Measurements from ENCODE around the gene PXMP2. TPM values are rescaled to one million over a fixed set of nuclear protein-coding genes. Genes with fewer than 3 reads are reported as not detected.

PXMP2 gene
- total and polyA plus RNA-seq, 11 donors: 23.9 to 149 (median 39.7) TPM

DNA sequence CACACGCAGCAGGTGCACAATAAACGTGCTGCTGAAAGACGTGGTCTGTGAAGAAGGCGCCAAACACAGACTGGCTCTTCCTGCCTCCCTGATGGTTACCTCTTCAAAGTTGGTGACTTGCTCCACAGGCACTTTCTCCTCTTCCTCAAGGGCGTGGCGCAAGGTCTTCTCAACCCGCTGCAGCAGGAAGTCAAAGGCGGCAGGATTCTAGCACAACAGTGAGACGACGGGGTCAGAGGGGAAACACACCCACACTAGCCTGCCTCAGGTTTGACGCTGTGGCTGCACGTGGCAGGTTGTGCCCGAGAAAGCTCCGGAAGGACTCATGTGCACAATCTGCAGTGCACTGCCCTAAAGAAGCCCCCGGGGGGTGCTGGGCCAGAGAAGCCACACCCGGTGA is 15.3 kb upstream of the PXMP2 start:
- 86 to 92% (median 88%) methylated on average over 14 to 16 of the region's 16 CpGs for WGBS, 4 donors
- TF ChIP-seq POLR2A (IDR thresholded peaks at IDR 0.05) (no peak), CTCF (IDR thresholded peaks at IDR 0.05) (no peak)
- Histone ChIP-seq H3K36me3 (peaks cover 2 to 90% (median 71%) of the 10 kb centered on the region in 9 donors), H3K4me1 (no peaks in the 10 kb centered on the region), H3K27ac (no peak overlapping the region), H3K27me3 (no peaks in the 10 kb centered on the region), H3K4me3 (no peak overlapping the region), H3K9me3 (no peaks in the 10 kb centered on the region)
- intact Hi-C loops (cut with DNase I): no loop called here
- no peak for ATAC-seq
- no peak for DNase-seq

- no peak overlapping the region for H3K27ac ChIP-seq
- ATAC-seq (no peak), DNase-seq (no peak)
- intact Hi-C loops (cut with DNase I): no loop called here
- H3K27me3 ChIP-seq: no peaks in the 10 kb centered on the region
- H3K9me3 ChIP-seq: no peaks in the 10 kb centered on the region
- peaks cover 0 to 90% (median 71%) of the 10 kb centered on the region in 9 donors for H3K36me3 ChIP-seq
- no peaks in the 10 kb centered on the region for H3K4me1 ChIP-seq
- TF ChIP-seq CTCF (IDR thresholded peaks at IDR 0.05): no peak
- TF ChIP-seq POLR2A (IDR thresholded peaks at IDR 0.05): no peak
- 85 to 91% (median 89%) methylated on average over 10 to 12 of the region's 12 CpGs for WGBS, 4 donors
- no peak overlapping the region for H3K4me3 ChIP-seq
Measured at GRCh38 chr12:132672678-132673077, 14.7 kb upstream of the PXMP2 start.

DNA sequence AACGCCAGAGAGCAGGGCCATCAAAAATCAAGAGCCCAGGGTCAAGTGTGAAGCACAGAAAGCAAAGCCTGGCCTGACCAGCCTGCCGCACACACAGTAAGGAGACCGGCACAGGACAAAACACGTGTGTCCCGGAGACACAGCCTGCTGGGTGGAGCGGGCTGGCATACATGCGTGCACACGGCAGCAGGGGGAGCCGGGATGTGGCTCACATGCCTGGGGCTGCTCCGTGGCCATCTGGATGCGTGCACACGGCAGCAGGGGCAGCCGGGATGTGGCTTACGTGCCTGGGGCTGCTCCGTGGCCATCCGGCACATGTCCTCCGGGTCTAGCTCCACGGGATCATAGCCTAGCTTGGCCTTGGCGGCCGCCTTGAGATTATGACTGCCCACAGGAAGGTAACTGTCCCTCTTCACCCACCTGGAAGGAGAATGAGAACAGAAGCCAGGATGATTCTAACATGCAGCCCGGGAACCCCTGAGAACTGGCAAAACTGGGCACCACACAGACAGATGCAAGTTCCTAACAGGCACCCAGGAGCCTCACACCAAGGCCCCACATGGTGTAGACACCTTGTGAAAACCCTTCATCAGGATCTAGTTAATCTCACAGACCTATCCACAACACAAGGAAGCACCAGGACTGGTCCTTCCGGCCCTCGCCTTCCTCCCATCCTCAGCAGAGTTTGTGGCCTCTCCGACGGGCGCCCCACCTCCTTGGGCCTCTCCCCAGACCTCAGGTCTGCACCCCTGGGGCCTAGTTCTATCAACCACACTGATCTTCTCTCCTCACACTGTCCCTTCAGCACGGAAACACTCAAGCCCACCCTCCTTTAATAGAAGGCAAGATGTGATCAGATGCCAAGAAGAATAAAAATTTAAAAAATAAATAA is 13.9 kb upstream of the PXMP2 start:
- Histone ChIP-seq H3K27ac (no peak overlapping the region), H3K9me3 (no peaks in the 10 kb centered on the region), H3K36me3 (peaks cover 0 to 90% (median 67%) of the 10 kb centered on the region in 9 donors), H3K4me3 (no peak overlapping the region), H3K27me3 (no peaks in the 10 kb centered on the region), H3K4me1 (no peaks in the 10 kb centered on the region)
- intact Hi-C loops (cut with DNase I): no loop called here
- no peak for ATAC-seq
- 94 to 97% (median 96%) methylated on average over 22 to 27 of the region's 27 CpGs for WGBS, 4 donors
- TF ChIP-seq CTCF (IDR thresholded peaks at IDR 0.05): no peak
- TF ChIP-seq POLR2A (IDR thresholded peaks at IDR 0.05): no peak
- DNase-seq: no peak

DNA sequence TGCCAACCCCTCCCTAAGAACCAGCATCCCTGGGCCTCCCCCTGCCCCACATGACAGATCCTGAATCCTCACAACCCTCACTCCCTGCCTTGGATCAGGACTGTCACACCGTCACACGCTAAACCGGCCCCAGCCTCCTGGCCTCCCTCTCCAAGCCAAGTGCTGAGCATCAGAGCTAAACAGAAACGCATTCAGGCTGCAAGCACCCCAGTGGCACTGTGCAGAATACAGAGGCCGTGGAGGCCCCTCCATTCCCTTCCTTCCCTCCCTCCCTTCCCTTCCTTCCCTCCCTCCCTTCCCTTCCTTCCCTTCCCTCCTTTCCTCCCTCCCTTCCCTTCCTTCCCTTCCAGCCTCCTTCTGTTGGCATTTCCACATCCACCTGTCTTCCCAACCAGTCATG is 12.8 kb upstream of the PXMP2 start:
- no peaks in the 10 kb centered on the region for H3K4me1 ChIP-seq
- H3K9me3 ChIP-seq: no peaks in the 10 kb centered on the region
- no peak overlapping the region for H3K27ac ChIP-seq
- H3K36me3 ChIP-seq: peaks cover 0 to 89% (median 66%) of the 10 kb centered on the region in 9 donors
- intact Hi-C loops (cut with DNase I): no loop called here
- WGBS, 4 donors: 91 to 98% (median 94%) methylated on average over 5 of the region's 5 CpGs
- DNase-seq (no peak), ATAC-seq (no peak)
- H3K27me3 ChIP-seq: no peaks in the 10 kb centered on the region
- TF ChIP-seq POLR2A (IDR thresholded peaks at IDR 0.05) (no peak), CTCF (IDR thresholded peaks at IDR 0.05) (no peak)
- no peak overlapping the region for H3K4me3 ChIP-seq

Measured in heart left ventricle (tissue), 16 donors.